Immature natural killer cell (primary cell): ENCODE measurements around the gene ACTL8. TPM values are rescaled to one million over a fixed set of nuclear protein-coding genes. Genes with fewer than 3 reads are reported as not detected.

Experiments
- DNase-seq, 3 donors: peaks; one replicate each; pipeline ENCODE4 v3.0.0; 2022; ENCODE audit warnings: mixed read lengths in 1 of 3
- H3K27ac Mint-ChIP-seq, 6 donors: one replicate each; pipeline ENCODE4 v1.8.0; 2020; ENCODE audit warnings: mixed read lengths in 6 of 6, mild to moderate bottlenecking in 5 of 6, inconsistent platforms in 4 of 6, moderate library complexity in 3 of 6
- H3K27me3 Mint-ChIP-seq, 3 donors: one replicate each; pipeline ENCODE4 v1.8.0; 2020 to 2021; ENCODE audit warnings: low read depth in 3 of 3, mild to moderate bottlenecking in 3 of 3, mixed read lengths in 3 of 3, moderate library complexity in 3 of 3, inconsistent platforms in 1 of 3
- H3K36me3 Mint-ChIP-seq, 3 donors: one replicate each; pipeline ENCODE4 v1.8.0; 2020; ENCODE audit warnings: mixed read lengths in 3 of 3, inconsistent platforms in 2 of 3, mild to moderate bottlenecking in 2 of 3
- H3K4me1 Mint-ChIP-seq, 2 donors: one replicate each; pipeline ENCODE4 v1.8.0; 2020; ENCODE audit warnings: inconsistent platforms in 2 of 2, mild to moderate bottlenecking in 2 of 2, mixed read lengths in 2 of 2, moderate library complexity in 1 of 2
- H3K4me3 Mint-ChIP-seq, 5 donors: one replicate each; pipeline ENCODE4 v1.8.0; 2020; ENCODE audit warnings: mild to moderate bottlenecking in 5 of 5, mixed read lengths in 5 of 5, inconsistent platforms in 3 of 5, moderate library complexity in 3 of 5
- H3K9me3 Mint-ChIP-seq, 6 donors: one replicate each; pipeline ENCODE4 v1.8.0; 2020; ENCODE audit warnings: mild to moderate bottlenecking in 6 of 6, mixed read lengths in 6 of 6, inconsistent platforms in 4 of 6, moderate library complexity in 3 of 6
- polyA plus RNA-seq, 3 donors: library from polyadenylated mRNA; unstranded; fragments of 300-500 nt; fragmentation: Illumina TruSeq; gene quantifications; one replicate each; pipeline ENCODE4 v1.2.3, GENCODE V29; 2021

ACTL8 gene
- polyA plus RNA-seq, 3 donors from 2014 or later = not detected

- H3K27me3 Mint-ChIP-seq = peaks cover 2 to 10% (median 5%) of the 10 kb centered on the region in 3 donors
- no peak overlapping the region for H3K4me3 Mint-ChIP-seq
- H3K4me1 Mint-ChIP-seq = no peaks in the 10 kb centered on the region
- DNase-seq = no peak
- no peaks in the 10 kb centered on the region for H3K36me3 Mint-ChIP-seq
- H3K9me3 Mint-ChIP-seq = peaks cover 0 to 2% (median 0%) of the 10 kb centered on the region in 6 donors
- H3K27ac Mint-ChIP-seq = peak overlapping the region in 1 of 6 donors; percentile 28
Observed at GRCh38 chr1:17765444-17766411, 10.6 kb downstream of the ACTL8 start.

- no peak for DNase-seq
- H3K4me1 Mint-ChIP-seq = no peaks in the 10 kb centered on the region
- H3K9me3 Mint-ChIP-seq = no peaks in the 10 kb centered on the region
- H3K27me3 Mint-ChIP-seq = peaks cover 2 to 10% (median 3%) of the 10 kb centered on the region in 3 donors
- no peak overlapping the region for H3K27ac Mint-ChIP-seq
- no peaks in the 10 kb centered on the region for H3K36me3 Mint-ChIP-seq
- no peak overlapping the region for H3K4me3 Mint-ChIP-seq
Observed at GRCh38 chr1:17768651-17769241, 13.6 kb downstream of the ACTL8 start.

GRCh38 chr1:17770983-17771382 lies 15.8 kb downstream of the ACTL8 start:
- H3K36me3 Mint-ChIP-seq = no peaks in the 10 kb centered on the region
- no peaks in the 10 kb centered on the region for H3K4me1 Mint-ChIP-seq
- H3K27ac Mint-ChIP-seq = no peak overlapping the region
- H3K27me3 Mint-ChIP-seq = peaks cover 2 to 4% (median 2%) of the 10 kb centered on the region in 3 donors
- no peak for DNase-seq
- no peaks in the 10 kb centered on the region for H3K9me3 Mint-ChIP-seq
- H3K4me3 Mint-ChIP-seq = no peak overlapping the region

- no peak for DNase-seq
- no peak overlapping the region for H3K4me3 Mint-ChIP-seq
- no peaks in the 10 kb centered on the region for H3K36me3 Mint-ChIP-seq
- no peaks in the 10 kb centered on the region for H3K4me1 Mint-ChIP-seq
- H3K27ac Mint-ChIP-seq = no peak overlapping the region
- peaks cover 0 to 5% (median 2%) of the 10 kb centered on the region in 3 donors for H3K27me3 Mint-ChIP-seq
- no peaks in the 10 kb centered on the region for H3K9me3 Mint-ChIP-seq
Observed at GRCh38 chr1:17772615-17773212, 17.6 kb downstream of the ACTL8 start.

GRCh38 chr1:17773591-17774326 lies 18.6 kb downstream of the ACTL8 start:
- Mint-ChIP-seq H3K36me3 (no peaks in the 10 kb centered on the region), H3K27me3 (peaks cover 0 to 5% (median 2%) of the 10 kb centered on the region in 3 donors), H3K4me1 (no peaks in the 10 kb centered on the region), H3K9me3 (no peaks in the 10 kb centered on the region), H3K4me3 (no peak overlapping the region), H3K27ac (no peak overlapping the region)
- DNase-seq = no peak

- Mint-ChIP-seq H3K27me3 (peaks cover 0 to 2% (median 1%) of the 10 kb centered on the region in 3 donors), H3K27ac (no peak overlapping the region), H3K4me3 (no peak overlapping the region), H3K9me3 (no peaks in the 10 kb centered on the region), H3K4me1 (no peaks in the 10 kb centered on the region), H3K36me3 (no peaks in the 10 kb centered on the region)
- DNase-seq = no peak
Observed at GRCh38 chr1:17774452-17774851, 19.3 kb downstream of the ACTL8 start.

- DNase-seq = no peak
- Mint-ChIP-seq H3K9me3 (no peaks in the 10 kb centered on the region), H3K4me3 (no peak overlapping the region), H3K4me1 (no peaks in the 10 kb centered on the region), H3K36me3 (no peaks in the 10 kb centered on the region), H3K27me3 (peaks cover 0 to 2% (median 1%) of the 10 kb centered on the region in 3 donors), H3K27ac (no peak overlapping the region)
Observed at GRCh38 chr1:17775796-17776195, 20.7 kb downstream of the ACTL8 start.

GRCh38 chr1:17776426-17776825 lies 21.3 kb downstream of the ACTL8 start:
- Mint-ChIP-seq H3K9me3 (no peaks in the 10 kb centered on the region), H3K36me3 (no peaks in the 10 kb centered on the region), H3K27ac (peak overlapping the region in 1 of 6 donors; percentile 51), H3K4me3 (no peak overlapping the region), H3K4me1 (no peaks in the 10 kb centered on the region), H3K27me3 (peaks cover 0 to 2% (median 1%) of the 10 kb centered on the region in 3 donors)
- DNase-seq = no peak

GRCh38 chr1:17777330-17777729 lies 22.2 kb downstream of the ACTL8 start:
- Mint-ChIP-seq H3K4me3 (no peak overlapping the region), H3K27me3 (peaks cover 0 to 1% (median 0%) of the 10 kb centered on the region in 3 donors), H3K9me3 (no peaks in the 10 kb centered on the region), H3K4me1 (no peaks in the 10 kb centered on the region), H3K36me3 (no peaks in the 10 kb centered on the region), H3K27ac (no peak overlapping the region)
- no peak for DNase-seq

- Mint-ChIP-seq H3K36me3 (no peaks in the 10 kb centered on the region), H3K4me3 (no peak overlapping the region), H3K27me3 (peaks cover 0 to 1% (median 0%) of the 10 kb centered on the region in 3 donors), H3K4me1 (no peaks in the 10 kb centered on the region), H3K27ac (no peak overlapping the region), H3K9me3 (no peaks in the 10 kb centered on the region)
- DNase-seq = no peak
Observed at GRCh38 chr1:17777818-17778217, 22.7 kb downstream of the ACTL8 start.

- Mint-ChIP-seq H3K27me3 (peaks cover 0 to 7% (median 3%) of the 10 kb centered on the region in 3 donors), H3K27ac (no peak overlapping the region), H3K4me3 (no peak overlapping the region), H3K36me3 (no peaks in the 10 kb centered on the region), H3K4me1 (no peaks in the 10 kb centered on the region), H3K9me3 (no peaks in the 10 kb centered on the region)
- no peak for DNase-seq
Observed at GRCh38 chr1:17780916-17781315, 25.8 kb downstream of the ACTL8 start.

- Mint-ChIP-seq H3K27me3 (peaks cover 2 to 11% (median 7%) of the 10 kb centered on the region in 3 donors), H3K9me3 (no peaks in the 10 kb centered on the region), H3K27ac (no peak overlapping the region), H3K36me3 (no peaks in the 10 kb centered on the region), H3K4me3 (no peak overlapping the region), H3K4me1 (no peaks in the 10 kb centered on the region)
- DNase-seq = no peak
Observed at GRCh38 chr1:17789926-17790325, 34.8 kb downstream of the ACTL8 start.

- no peak overlapping the region for H3K27ac Mint-ChIP-seq
- no peaks in the 10 kb centered on the region for H3K36me3 Mint-ChIP-seq
- peaks cover 2 to 11% (median 7%) of the 10 kb centered on the region in 3 donors for H3K27me3 Mint-ChIP-seq
- H3K4me1 Mint-ChIP-seq = no peaks in the 10 kb centered on the region
- H3K4me3 Mint-ChIP-seq = no peak overlapping the region
- H3K9me3 Mint-ChIP-seq = no peaks in the 10 kb centered on the region
- no peak for DNase-seq
Observed at GRCh38 chr1:17790383-17791054, 35.4 kb downstream of the ACTL8 start.
